MCF 10A (cell line): ENCODE measurements around the gene BPNT1. TPM values are rescaled to one million over a fixed set of nuclear protein-coding genes. Genes with fewer than 3 reads are reported as not detected.

ENCODE experiments used
- BruUV-seq: library from RNA; stranded (reverse); fragments of 400-500 nt; replicated peaks from 2 replicates; lab custom pipeline; 2021; lab: Mats Ljungman, UMichigan
- CTCF ChIA-PET: fragments of 300-600 bp; sonication (Branson Sonifier 250); formaldehyde crosslinking; extraction: SDS; loops from one replicate; lab custom pipeline; 2021; ENCODE audit warnings: antibody characterized with exemption, inconsistent platforms; lab: Yijun Ruan, JAX
- POLR2A ChIA-PET: fragments of 300-600, 350-650 bp; sonication (Branson Sonifier 250); formaldehyde crosslinking; extraction: SDS; loops from one replicate; lab custom pipeline; 2020; ENCODE audit warnings: antibody characterized with exemption, inconsistent platforms; lab: Yijun Ruan, JAX
- DNase-seq: peaks from one replicate; pipeline ENCODE4 v3.0.0-alpha.2; 2018; ENCODE audit not compliant: unreplicated experiment
- H3K27ac Mint-ChIP-seq: one replicate; pipeline ENCODE4 v1.8.0; 2022; ENCODE audit warnings: mild to moderate bottlenecking, low read depth, mixed read lengths; ENCODE audit not compliant: unreplicated experiment
- H3K27me3 Mint-ChIP-seq: one replicate; pipeline ENCODE4 v1.8.0; 2022; ENCODE audit warnings: mixed read lengths; ENCODE audit not compliant: insufficient read depth, unreplicated experiment
- H3K36me3 Mint-ChIP-seq: one replicate; pipeline ENCODE4 v1.8.0; 2022; ENCODE audit warnings: mild to moderate bottlenecking, moderate library complexity, mixed read lengths; ENCODE audit not compliant: insufficient read depth, unreplicated experiment
- H3K4me1 Mint-ChIP-seq: one replicate; pipeline ENCODE4 v1.8.0; 2022; ENCODE audit warnings: mixed read lengths; ENCODE audit not compliant: insufficient read depth, unreplicated experiment
- H3K4me3 Mint-ChIP-seq: one replicate; pipeline ENCODE4 v1.8.0; 2022; ENCODE audit warnings: mild to moderate bottlenecking, moderate library complexity, mixed read lengths; ENCODE audit not compliant: unreplicated experiment
- H3K9me3 Mint-ChIP-seq: one replicate; pipeline ENCODE4 v1.8.0; 2022; ENCODE audit warnings: mixed read lengths; ENCODE audit not compliant: unreplicated experiment
- intact Hi-C: fragments of 100-400 bp; cut with micrococcal nuclease; formaldehyde crosslinking; loops from 2 replicates; pipeline ENCODE4 v1.14.1; 2022
- total RNA-seq: library from RNA; stranded (reverse); gene quantifications from 2 replicates; pipeline ENCODE4 v1.2.3, GENCODE V29; 2022
- TF ChIP-seq, protein P1 (sequence below): fragments of 200-600 bp; IDR thresholded peaks from one replicate; pipeline ENCODE4 v1.8.0; 2022; ENCODE audit warnings: antibody characterized with exemption, mild to moderate bottlenecking; ENCODE audit not compliant: unreplicated experiment

Gene BPNT1
- total RNA-seq, 1 experiment from 2014 or later = 39.2 TPM

DNA sequence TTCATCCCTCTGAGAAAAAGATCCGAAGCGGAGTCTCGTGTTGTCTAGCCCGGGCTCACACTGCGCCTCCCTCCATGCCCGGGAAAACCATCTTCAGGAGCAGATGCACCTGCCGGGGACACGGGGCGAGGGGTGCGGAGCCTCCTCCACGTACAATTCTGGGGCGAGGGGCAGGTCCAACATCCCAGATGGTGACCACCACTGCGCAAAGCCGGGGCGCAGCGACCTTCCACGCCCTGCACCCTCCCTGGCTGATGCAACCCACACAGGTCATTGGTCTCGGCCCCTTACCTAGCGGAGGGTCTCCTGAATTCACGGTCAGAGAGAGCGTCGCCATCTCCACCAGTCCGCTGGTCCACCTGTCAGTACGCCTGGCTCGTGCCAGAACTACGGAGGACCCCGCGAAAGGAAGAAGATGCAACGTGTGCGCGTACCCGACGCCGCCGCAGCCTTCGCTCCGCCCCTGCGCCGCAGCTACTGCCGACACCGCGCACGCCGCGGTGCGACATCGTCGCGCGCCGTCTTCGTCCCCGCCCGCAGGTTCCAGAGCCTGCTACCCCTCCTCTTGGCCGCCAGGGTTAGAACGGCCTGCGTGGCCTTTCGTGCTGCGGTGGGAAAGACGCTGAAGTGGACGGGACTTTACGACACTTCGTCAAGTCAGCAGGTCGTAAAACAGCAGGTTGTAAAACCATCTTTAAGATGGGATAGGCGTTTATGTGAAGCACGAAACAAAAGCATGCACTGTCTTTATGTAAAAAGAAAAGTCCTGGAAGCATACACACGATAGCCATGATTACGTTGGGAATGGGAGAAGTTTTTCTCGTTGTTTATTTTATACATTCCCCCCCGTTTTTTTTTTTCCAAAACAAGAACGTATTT is 43.3 kb downstream of the BPNT1 start, which contains the start of gene EPRS1:
Gene EPRS1 (minus strand): TSS at position 454 of the 879 bp plus-strand sequence. CDS start 117 bp downstream, at position 337.
- BruUV-seq = TSS peak; percentile 47
- intact Hi-C loops = loop anchor here (1.0 kb wide), 1 partner anchor 48 kb away; the partner anchor contains the start of gene IARS2
- TF ChIP-seq, protein P1, sequence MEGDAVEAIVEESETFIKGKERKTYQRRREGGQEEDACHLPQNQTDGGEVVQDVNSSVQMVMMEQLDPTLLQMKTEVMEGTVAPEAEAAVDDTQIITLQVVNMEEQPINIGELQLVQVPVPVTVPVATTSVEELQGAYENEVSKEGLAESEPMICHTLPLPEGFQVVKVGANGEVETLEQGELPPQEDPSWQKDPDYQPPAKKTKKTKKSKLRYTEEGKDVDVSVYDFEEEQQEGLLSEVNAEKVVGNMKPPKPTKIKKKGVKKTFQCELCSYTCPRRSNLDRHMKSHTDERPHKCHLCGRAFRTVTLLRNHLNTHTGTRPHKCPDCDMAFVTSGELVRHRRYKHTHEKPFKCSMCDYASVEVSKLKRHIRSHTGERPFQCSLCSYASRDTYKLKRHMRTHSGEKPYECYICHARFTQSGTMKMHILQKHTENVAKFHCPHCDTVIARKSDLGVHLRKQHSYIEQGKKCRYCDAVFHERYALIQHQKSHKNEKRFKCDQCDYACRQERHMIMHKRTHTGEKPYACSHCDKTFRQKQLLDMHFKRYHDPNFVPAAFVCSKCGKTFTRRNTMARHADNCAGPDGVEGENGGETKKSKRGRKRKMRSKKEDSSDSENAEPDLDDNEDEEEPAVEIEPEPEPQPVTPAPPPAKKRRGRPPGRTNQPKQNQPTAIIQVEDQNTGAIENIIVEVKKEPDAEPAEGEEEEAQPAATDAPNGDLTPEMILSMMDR = peak; percentile 80
- Mint-ChIP-seq H3K36me3 (peaks cover 41% of the 10 kb centered on the region), H3K27ac (peak within 1 kb of the TSS; percentile 99), H3K4me1 (peaks cover 21% of the 10 kb centered on the region), H3K9me3 (no peaks in the 10 kb centered on the region), H3K27me3 (no peaks in the 10 kb centered on the region), H3K4me3 (peak within 1 kb of the TSS; percentile 100)
- ChIA-PET CTCF (interaction anchor here (0.6 to 0.8 kb wide), 2 partner anchors 67 to 83 kb away, joined by 3 read pairs; no protein-coding TSS in a partner anchor), POLR2A (interaction anchor here (0.6 to 1.9 kb wide), 8 partner anchors 10 to 1168 kb away, joined by 3 to 17 read pairs (median 4); partner anchors contain the start of genes BPNT1 and IARS2)
- peak; percentile 100 for DNase-seq

DNA sequence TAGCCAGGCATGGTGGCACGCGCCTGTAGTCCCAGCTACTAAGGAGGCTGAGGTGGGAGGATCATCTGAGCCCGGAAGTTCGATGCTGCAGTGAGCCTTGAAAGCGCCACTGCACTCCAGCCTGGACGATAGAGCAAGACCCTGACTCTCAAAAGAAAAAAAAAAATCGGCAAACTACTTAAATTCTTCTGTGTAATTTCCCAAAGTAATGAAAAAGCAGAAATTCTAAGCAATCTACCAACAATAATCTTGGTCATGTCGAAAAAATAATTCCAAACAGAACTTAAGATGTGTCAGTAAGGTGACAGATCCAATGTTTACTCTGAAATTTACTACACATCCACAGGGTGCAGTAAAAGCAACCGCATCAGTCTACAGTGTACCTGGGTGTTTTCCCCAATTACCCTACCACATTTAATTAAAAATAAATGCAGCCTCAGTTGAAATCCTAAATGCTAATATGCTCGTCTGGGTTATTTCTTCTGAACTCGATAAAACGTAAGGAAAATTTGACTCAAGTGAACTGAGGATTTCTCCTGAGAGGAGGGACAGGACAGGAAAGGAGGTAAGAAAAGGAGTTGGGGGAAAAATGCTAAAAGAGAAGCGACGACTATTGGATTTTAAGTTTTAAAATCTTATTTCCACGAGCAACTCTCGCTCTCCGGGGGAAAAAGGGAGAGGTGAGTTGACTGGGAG is 44.1 kb downstream of the BPNT1 start:
- Mint-ChIP-seq H3K9me3 (no peaks in the 10 kb centered on the region), H3K27ac (peak overlapping the region; percentile 99), H3K27me3 (no peaks in the 10 kb centered on the region), H3K4me3 (peak overlapping the region; percentile 100), H3K36me3 (peaks cover 49% of the 10 kb centered on the region), H3K4me1 (peaks cover 21% of the 10 kb centered on the region)
- TF ChIP-seq, protein P1 = no peak
- peak; percentile 63 for DNase-seq
- no TSS peak for BruUV-seq
- ChIA-PET CTCF (interaction anchor here (0.6 to 1.3 kb wide), 3 partner anchors 21 to 68 kb away, joined by 3 read pairs; no protein-coding TSS in a partner anchor), POLR2A (interaction anchor here (0.6 to 1.9 kb wide), 9 partner anchors 13 to 1167 kb away, joined by 3 to 17 read pairs (median 4); partner anchors contain the start of genes BPNT1 and IARS2)
- intact Hi-C loops = loop anchor here (1.0 kb wide), 1 partner anchor 49 kb away; the partner anchor contains the start of gene IARS2

DNA sequence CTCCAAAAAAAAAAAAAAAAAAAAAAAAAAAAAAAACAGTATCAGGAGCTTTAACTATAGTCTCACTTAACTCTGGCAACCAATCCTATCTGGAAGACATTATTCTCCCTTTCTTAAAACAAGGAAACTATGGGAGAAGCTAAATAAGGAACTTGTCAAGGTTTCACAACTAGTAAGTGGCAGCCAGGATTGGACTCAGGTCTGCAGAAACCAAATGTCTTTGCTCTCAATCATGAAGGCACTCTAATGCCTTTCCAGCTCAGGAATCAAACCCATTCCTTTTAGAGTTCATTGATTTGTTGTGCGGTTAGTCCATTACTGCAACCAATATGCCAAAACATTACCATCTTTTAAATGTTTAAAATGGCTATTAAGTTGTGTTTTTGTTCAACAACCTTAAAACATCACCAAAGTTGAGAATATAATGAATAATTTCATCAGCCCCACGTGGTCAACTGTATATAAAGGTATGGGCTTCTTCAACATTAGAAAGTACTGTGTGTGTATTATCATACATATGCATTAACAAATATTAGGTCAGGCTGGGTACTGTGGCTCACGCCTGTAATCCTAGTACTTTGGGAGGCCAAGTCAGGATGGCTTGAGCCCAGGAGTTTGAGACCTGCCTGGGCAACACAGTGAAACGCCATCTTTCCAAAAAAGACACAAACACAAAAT is 44.8 kb downstream of the BPNT1 start:
- Mint-ChIP-seq H3K4me1 (peaks cover 21% of the 10 kb centered on the region), H3K4me3 (peak overlapping the region; percentile 100), H3K27ac (peak overlapping the region; percentile 99), H3K27me3 (no peaks in the 10 kb centered on the region), H3K36me3 (peaks cover 56% of the 10 kb centered on the region), H3K9me3 (no peaks in the 10 kb centered on the region)
- ChIA-PET CTCF (interaction anchor here (0.6 to 1.3 kb wide), 5 partner anchors 20 to 113 kb away, joined by 3 to 6 read pairs (median 3); no protein-coding TSS in a partner anchor), POLR2A (interaction anchor here (0.6 to 1.5 kb wide), 7 partner anchors 12 to 53 kb away, joined by 3 to 7 read pairs (median 4); partner anchors contain the start of genes BPNT1 and IARS2)
- intact Hi-C loops = loop anchor here (5.0 kb wide), 1 partner anchor 38 kb away; no protein-coding TSS in a partner anchor
- BruUV-seq = no TSS peak
- DNase-seq = peak; percentile 33
- TF ChIP-seq, protein P1 = no peak
